GM10266 (cell line): ENCODE results near the gene CDK11B.

ENCODE experiments used
- DNase-seq: peaks from one replicate; pipeline ENCODE4 v3.0.0; 2012; ENCODE audit errors: extremely low spot score
- CTCF ChIP-seq: IDR thresholded peaks from 2 replicates; pipeline ENCODE4 v1.5.1; 2012; ENCODE audit warnings: mild to moderate bottlenecking, low read depth; ENCODE audit not compliant: control insufficient read depth, insufficient read depth; ENCODE audit errors: missing control alignments

Gene CDK11B

GRCh38 chr1:1614954-1615255 is 43.9 kb downstream of the CDK11B start:
- no peak for TF ChIP-seq CTCF

GRCh38 chr1:1614204-1614953 is 44.4 kb downstream of the CDK11B start:
- DNase-seq: no peak
- no peak for TF ChIP-seq CTCF

More at GRCh38 chr1:1614954-1615255, 43.9 kb downstream of the CDK11B start:
- no peak for DNase-seq

GRCh38 chr1:1613509-1614082 is 45.2 kb downstream of the CDK11B start:
- TF ChIP-seq CTCF: no peak
- DNase-seq: no peak

- DNase-seq: no peak
- no peak for TF ChIP-seq CTCF
Observed at GRCh38 chr1:1612104-1612400, 46.8 kb downstream of the CDK11B start.

- no peak for DNase-seq
- TF ChIP-seq CTCF: no peak
Observed at GRCh38 chr1:1610796-1611195, 48.0 kb downstream of the CDK11B start.

- no peak for TF ChIP-seq CTCF
- no peak for DNase-seq
Observed at GRCh38 chr1:1609822-1610485, 48.9 kb downstream of the CDK11B start.

GRCh38 chr1:1606232-1606631 is 52.6 kb downstream of the CDK11B start:
- TF ChIP-seq CTCF: no peak

More at GRCh38 chr1:1606232-1606631, 52.6 kb downstream of the CDK11B start:
- no peak for DNase-seq
